Measurements from ENCODE around the gene SBK3. TPM values are rescaled to one million over a fixed set of nuclear protein-coding genes. Genes with fewer than 3 reads are reported as not detected.

SBK3 gene
- total RNA-seq, 1 donor from 2014 or later = 1.7 TPM

Other genes with a start within 250 kb of the SBK3 start
- 7.1 TPM for gene TMEM150B, start 220.2 kb downstream of the SBK3 start, total RNA-seq
- gene KMT5C, start 205.7 kb downstream of the SBK3 start, total RNA-seq = 6.8 TPM
- gene COX6B2, start 190.8 kb downstream of the SBK3 start, total RNA-seq = not detected
- gene GARIN5B, start 182.3 kb downstream of the SBK3 start, total RNA-seq = not detected
- not detected for gene IL11, start 175.1 kb downstream of the SBK3 start, total RNA-seq
- not detected for gene TMEM190, start 168.7 kb downstream of the SBK3 start, total RNA-seq
- 0.90 TPM for gene TMEM238, start 161.3 kb downstream of the SBK3 start, total RNA-seq
- 1,147 TPM for gene RPL28, start 159.6 kb downstream of the SBK3 start, total RNA-seq
- 24.2 TPM for gene UBE2S, start 137.8 kb downstream of the SBK3 start, total RNA-seq
- gene SHISA7, start 102.2 kb downstream of the SBK3 start, total RNA-seq = not detected
- gene ISOC2, start 83.9 kb downstream of the SBK3 start, total RNA-seq = 53.2 TPM
- not detected for gene C19orf85, start 80.8 kb downstream of the SBK3 start, total RNA-seq
- 9.7 TPM for gene ZNF628, start 68.9 kb downstream of the SBK3 start, total RNA-seq
- gene NAT14, start 60.4 kb downstream of the SBK3 start, total RNA-seq = 7.3 TPM
- gene SSC5D, start 57.1 kb downstream of the SBK3 start, total RNA-seq = 13.9 TPM
- not detected for gene SBK2, start 8.4 kb downstream of the SBK3 start, total RNA-seq
- gene ZNF579, start 35.3 kb upstream of the SBK3 start, total RNA-seq = 10.9 TPM
- 12.8 TPM for gene FIZ1, start 54.0 kb upstream of the SBK3 start, total RNA-seq
- gene ZNF524, start 54.7 kb upstream of the SBK3 start, total RNA-seq = 19.1 TPM
- 12.0 TPM for gene ZNF865, start 60.1 kb upstream of the SBK3 start, total RNA-seq
- 4.5 TPM for gene ZNF784, start 79.0 kb upstream of the SBK3 start, total RNA-seq
- gene ZNF580, start 95.5 kb upstream of the SBK3 start, total RNA-seq = 39.6 TPM
- gene ZNF581, start 98.1 kb upstream of the SBK3 start, total RNA-seq = 11.3 TPM
- gene CCDC106, start 102.7 kb upstream of the SBK3 start, total RNA-seq = 16.4 TPM
- gene U2AF2, start 109.5 kb upstream of the SBK3 start, total RNA-seq = 126 TPM
- gene EPN1, start 129.7 kb upstream of the SBK3 start, total RNA-seq = 114 TPM
- not detected for gene NLRP9, start 192.9 kb upstream of the SBK3 start, total RNA-seq
- gene RFPL4A, start 213.6 kb upstream of the SBK3 start, total RNA-seq = not detected
- not detected for gene RFPL4AL1, start 223.6 kb upstream of the SBK3 start, total RNA-seq

All from mesenteric fat pad (tissue), 1 donor.